ENCODE data around the gene ATP5ME.

ATP5ME gene

DNA sequence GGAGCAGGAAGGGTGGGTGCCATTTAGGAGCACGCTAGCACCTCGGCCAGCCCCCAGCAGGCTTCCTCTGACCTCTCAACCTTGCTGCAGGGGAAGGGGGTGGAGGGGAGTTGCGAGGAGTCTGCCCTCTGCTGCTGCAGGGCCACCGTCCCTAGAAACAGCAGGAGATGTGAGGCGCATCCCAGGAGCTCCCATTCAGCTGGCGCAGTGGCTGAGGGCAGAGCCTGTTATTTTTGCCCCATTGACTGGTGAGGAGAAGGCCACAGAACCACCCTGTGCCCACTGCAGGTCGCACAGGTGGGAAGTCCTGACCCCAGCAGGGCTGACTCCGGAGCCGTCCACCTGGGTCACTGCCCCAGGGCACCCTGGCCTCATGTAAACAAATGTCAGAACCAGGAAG, 40.7 kb downstream of the ATP5ME start:
- DNase-seq (ENCODE audit: low read depth) = no peak

DNA sequence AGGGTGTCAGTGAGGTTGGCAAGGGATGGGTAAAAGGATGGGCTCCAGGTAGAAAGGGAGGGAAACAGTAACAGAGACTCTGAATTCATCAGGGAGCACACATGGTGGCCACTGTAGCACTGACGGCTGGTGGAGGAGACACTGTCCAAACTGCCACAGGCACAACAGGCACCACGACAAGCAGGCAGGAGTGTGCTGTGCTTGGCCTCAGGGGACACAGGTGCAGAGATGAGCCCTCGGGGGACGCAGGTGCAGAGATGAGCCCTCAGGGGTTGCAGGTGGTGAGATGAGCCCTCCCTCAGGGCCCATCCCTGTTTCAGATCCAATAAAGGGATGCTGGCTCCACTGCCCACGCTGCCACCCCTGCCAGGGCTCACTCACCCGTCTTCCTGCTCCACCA, 41.1 kb downstream of the ATP5ME start:
- no peak for DNase-seq (ENCODE audit: low read depth)

DNA sequence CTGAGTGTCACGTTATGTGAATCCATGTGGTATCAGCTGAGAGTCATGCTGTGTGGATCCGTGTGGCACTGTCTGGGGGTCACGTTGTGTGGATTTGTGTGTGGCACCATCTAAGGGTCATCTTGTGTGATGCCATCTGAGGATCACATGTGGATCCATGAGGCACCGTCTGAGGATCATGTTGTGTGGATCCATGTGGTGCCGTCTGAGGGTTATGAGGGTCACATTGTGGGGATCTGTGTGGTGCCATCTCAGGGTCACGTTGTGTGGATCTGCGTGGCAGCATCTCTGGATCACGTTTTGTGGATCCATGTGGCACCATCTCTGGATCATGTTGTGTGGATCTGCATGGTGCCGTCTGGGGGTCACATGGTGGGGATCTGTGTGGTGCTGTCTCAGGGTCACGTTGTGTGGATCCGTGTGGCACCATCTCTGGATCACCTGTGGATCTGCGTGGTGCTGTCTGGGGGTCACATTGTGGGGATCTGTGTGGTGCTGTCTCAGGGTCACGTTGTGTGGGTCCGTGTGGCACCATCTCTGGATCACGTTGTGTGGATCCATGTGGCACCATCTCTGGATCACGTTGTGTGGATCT, 41.8 kb downstream of the ATP5ME start:
- no peak for DNase-seq (ENCODE audit: low read depth)

DNA sequence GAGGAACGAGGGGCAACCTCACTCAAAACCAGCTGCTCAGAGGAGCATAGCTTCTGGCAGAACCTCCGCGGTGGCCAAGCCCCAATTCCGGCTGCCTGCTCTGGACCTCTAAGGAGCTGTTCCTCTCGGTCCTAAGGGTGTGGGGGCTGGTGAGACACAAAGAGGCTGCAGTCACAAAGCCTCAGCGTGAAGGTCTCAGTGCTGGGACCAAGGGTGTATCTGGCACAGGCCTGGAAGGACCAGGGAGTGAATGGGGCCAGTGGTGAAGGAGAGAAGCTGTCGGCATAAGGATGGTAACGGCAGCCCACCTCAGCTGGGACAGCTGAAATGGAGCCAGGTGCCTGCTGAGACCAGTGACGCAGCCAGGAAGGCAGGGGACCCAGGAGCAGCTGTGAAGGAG, 43.4 kb downstream of the ATP5ME start:
- no peak for DNase-seq (ENCODE audit: low read depth)

DNA sequence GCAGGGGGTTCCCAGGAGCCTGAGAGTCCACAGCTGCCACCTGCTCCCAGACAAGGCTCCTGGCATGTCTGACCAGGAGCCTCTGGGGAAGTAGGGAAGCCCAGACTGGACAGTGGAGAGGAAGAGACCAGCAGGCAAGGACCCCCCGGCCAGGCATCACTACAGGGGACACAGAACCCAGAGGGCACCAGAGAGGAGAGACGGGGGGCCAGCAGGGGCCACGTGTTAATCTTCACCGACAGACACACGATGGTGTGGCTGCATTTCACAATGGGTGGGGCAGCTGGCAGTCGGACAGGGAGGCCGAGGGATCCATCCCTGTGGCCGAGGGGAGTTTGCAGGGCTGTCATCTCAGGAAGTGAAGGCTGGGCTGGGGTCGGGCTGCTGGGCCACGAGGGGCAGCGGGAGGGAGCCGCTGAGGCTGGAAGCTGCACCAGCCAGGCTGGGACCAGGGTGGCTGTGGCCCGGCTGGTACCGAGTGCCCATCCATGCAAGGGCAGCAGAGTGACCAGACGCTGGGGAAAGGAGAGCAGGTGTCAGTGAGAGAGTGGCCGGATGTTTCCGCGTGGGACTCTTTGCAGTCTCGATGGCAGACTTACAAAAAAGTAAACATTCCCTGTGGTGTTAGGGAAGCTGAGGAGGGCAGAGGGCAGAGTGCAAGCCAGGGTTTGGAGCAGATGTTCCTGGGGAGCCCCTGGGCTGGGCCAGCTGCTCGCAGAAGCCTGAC, 44.0 kb downstream of the ATP5ME start:
- DNase-seq (ENCODE audit: low read depth) = no peak

DNA sequence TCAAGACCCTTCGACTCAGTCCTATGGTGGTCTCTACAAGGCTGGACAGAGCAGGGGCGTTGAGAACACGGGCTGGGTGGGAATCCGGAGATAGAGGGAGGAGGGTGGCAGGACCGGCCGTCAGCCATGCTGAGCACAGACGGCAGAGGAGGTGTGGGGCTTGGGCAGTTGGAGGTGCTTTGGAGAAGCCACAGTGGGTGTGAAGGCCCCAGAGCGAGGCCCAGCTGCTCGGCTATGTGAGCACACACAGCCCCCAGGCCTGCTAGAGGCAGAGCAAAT, 44.5 kb downstream of the ATP5ME start:
- DNase-seq (ENCODE audit: low read depth) = no peak

DNA sequence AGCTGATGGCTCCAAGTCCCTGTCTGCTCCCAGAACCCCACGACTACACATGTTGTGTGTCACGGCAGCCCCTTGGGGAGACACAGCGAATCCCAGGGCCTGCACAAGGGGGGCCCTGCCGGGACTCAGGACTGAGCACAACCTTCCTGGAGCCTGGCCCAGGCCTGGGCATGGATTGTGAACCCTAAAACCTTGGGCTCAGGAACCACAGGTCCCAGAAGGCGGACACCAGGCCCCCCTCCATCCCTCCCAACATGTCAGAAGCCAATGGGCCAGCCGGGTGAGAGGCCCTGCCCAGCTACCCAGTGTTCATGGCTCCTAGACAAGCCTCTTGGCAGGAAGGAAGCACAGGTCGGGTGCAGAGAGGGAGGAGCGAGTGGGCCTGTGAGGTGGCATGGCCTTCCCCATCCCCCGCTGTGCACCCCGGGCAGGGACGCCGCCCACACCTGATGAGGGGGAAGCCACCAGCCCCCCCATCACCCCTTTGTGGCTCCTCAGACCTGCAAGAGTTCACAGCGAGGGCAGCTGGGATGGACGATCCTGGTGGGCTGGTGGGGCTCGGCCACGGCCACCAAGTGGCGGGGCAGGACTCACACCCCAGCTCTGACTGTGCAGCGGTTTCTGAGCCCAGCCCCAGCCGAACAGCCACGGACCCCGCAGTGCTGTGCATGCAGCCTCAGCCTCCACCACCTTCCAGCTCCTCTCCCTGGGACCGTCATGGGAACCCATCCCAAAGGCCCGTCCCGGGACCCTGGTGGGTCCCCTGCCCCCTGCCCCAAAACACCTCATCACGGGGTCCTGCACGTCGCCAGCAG, 45.0 kb downstream of the ATP5ME start:
- no peak for DNase-seq (ENCODE audit: low read depth)

DNA sequence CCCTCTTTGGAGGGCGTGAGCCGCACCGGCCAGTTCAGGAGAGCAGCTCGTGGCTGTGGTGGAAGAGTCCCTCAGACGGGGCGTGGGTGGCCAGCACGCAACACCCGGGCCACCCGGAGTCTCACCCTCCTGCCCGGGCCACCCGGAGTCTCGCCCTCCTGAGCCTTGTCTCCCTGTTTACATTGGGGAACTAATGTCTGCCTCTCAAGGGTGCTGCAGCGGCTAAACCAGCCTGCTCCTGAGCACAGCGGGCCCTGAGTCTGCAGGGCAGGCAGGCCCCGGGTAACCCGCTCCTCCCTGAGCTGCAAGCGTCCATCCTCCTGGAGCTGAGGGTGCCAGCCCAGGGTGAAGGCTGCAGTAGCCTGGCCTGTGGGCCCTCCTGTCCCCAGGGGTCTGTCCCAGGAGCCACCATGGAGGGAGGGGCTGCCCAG, 45.8 kb downstream of the ATP5ME start:
- DNase-seq (ENCODE audit: low read depth) = no peak

DNA sequence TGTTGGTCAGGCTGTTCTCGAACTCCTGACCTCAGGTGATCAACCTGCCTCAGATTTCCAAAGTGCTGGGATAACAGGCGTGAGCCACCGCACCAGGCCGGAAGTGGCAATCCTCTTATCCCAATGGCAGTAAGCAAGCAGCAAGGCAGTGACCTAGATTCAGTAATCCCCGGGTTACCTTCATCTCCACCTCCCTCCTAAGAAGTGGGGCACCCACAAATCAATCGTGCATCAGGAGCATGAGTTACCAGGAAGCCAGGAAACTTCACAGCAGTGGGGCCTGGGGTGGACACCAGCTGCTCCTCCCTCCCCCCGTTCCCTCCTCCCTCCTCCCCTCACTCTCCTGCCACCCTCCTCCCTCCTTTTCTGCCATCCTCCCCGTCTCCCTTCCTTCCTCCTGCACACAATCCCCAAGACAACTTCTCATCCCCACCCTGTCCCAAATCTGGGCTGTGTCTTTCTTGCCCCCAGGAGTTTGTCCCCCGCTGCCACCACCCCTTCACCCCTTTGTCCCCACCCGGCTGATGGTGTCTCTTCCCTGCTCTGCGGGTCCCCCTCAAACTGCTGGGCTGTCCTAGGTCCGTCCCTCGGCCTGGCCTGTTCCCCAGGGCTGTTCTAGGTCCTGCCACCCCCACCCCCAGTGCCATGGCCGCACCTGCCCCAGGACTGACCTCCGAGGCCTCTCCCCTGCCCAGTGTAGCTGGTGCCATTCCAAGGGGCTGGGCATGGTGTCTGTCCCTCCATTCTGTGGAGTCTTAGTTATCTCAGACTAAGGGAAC, 46.5 kb downstream of the ATP5ME start:
- no peak for DNase-seq (ENCODE audit: low read depth)

DNA sequence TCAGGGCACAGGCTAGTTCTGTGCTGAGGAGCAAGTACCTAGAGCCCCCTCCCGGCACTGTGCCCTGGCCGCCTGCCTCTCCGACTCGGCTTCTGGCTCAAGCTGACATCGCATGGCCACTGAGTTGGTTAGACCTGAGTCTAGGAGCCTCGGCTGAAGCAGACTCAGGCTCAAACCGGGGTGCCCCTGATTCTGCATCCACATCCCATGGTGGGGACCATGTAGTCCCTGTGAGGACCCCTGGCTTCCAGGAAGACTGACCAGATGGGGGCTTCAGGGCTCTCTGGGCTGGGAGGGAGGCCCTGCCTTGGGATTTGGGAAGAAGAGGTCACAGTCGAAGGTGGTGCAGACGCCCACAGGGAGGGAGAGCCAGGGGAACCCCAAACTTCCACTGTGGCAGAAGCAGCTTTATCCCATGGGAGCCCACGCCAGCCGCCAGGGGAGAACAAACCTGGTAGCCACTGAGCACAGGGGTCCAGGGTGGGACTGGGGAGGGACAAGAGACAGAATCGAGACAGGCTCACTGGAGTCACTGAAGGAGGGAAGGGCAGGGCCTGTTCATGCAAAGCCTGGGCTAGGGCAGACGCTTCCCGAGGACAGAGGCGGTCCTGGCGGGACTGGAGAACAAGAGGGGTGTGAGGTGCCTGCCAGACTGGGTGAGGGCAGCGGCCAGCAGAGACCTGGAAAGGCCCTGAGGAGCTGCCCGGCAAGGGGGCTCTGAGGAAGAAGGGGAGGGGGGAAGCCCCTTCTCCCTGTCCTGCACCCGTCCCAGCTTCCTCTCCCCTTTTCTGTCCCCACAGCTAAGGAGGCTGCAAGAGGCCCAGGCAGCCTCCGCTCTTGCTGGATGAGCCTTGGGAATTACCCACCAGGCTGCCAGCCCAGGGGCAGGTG, 47.6 kb downstream of the ATP5ME start:
- no peak for DNase-seq (ENCODE audit: low read depth)

DNA sequence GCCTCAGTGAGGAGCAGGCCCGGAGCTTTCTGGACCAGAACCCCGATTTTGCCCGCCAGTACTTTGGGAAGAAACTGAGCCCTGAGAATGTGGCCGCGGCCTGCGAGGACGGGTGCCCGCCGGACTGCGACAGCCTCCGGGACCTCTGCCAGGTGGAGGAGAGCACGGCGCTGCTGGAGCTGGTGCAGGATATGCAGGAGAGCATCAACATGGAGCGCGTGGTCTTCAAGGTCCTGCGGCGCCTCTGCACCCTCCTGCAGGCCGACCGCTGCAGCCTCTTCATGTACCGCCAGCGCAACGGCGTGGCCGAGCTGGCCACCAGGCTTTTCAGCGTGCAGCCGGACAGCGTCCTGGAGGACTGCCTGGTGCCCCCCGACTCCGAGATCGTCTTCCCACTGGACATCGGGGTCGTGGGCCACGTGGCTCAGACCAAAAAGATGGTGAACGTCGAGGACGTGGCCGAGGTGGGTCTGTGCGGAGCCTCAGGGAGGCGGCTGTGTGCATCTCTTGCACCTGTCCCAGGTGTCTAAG, 48.4 kb downstream of the ATP5ME start:
- DNase-seq (ENCODE audit: low read depth) = no peak

DNA sequence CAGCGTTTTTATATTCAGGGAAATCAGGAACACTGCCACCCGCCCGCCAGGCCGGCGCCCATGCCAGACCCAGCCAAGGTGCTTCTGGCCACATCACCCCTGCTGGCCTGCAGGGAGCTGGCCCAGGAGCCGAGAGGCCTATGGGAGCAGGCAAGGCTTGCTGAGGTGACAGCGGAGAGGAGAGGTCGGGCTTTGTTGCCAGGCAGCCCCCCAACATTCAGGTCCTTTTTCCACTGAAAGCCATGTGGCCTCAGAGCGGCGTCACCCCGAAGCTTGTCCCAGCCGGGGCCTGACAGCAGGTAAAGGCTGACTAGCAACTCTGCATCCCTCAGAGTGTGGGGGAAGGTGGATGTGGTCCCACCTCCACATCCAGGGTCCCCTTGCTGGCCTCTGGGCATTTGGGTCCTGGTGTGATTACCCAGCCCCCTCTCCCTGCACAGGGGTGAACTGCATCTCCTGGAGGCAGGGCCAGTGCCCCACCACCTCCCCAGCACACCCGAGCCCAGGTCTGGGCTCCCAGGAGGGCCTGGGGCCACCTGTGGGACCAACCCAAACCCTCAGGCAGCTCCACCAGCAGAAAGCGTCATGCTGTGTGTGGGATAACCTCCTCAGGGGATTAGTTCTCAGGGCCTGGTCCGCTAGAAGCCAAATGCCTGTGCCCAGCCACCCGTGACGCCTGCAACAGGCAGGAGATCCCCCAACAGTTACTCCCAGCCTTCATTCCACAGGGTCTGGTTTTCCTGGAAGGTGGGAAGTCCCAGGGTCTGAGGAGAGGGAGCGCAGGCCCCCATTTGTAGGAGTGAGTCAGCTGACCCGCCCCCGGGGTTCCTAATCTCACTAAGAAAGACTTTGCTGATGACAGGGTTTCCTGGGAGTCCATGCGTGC, 49.1 kb downstream of the ATP5ME start, which contains the start of gene PDE6B:
Gene PDE6B, plus strand, starts transcription at position 869 of the 886 bp plus-strand sequence. CDS start 54 bp downstream, outside the sequence.
- no peak for DNase-seq (ENCODE audit: low read depth)

DNA sequence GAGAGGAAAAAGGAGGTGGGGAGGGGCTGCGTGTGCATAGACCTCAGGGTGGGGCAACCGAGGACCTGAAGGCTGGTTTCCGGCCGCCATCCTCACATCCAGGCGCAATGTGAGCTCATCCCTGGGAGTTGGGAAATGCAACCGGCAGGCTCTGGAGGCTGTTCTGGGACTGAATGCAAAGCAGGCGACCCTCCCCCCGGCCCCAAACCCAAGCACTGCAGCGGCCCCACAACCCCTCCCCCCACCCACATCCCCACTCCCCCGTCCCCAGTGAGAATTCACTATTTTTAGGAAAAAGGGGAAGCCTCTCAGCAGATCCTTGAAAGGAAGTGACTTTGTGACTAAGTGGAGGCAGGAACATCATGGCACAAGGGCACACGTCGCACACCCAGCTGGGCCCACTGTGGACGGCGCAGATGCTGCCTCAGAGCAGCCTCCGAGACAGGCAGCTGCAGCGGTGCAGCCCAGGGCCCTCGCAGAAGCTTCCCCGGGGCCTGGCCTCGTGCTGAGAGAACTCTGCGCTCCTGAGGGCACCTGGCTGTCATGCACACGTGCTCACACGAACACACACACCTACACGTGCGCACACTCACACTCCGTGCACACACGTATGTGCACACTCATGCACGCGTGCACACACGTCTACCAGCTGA, 50.0 kb downstream of the ATP5ME start:
- no peak for DNase-seq (ENCODE audit: low read depth)

DNA sequence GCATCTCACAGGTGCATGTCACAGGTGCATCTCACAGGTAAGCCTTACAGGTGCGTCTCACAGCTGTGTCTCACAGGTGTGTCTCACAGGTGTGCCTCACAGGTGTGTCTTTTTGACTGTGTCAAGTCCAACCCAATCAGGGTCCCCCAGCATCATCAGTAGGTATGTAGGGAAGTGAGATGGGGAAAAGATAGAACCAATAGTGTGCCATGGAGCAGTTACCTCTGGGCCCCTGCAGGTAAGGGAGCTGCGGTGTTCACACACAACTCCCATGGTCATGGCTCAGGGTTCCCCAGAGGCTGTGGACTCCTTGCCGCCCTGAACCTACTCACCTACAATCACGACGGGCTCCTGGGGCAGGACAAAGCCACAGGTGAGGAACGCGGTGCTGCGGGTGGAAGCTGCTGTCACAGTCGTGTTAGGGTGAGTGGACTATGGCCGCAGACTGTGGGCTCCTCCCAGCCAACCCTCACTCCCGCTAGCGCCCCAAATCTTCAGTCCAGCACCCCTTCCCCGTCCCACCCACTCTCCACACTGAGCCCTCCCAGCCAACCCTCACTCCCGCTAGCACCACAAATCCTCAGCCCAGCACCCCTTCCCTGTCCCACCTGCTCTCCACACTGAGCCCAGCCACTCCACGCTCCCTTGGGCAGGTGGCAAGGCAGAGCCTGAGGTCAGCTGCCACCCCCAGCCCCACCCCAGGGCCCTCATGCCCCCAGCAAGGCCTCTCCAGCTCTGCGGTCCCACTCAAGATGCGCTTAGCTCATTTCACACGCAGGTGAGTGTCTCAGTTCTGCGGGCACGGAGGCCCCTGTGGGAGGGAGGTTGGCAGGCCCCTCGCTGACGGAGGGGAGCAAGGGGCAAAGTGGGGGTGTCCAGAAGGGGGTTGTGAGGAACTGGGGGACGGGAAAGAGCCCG, 50.8 kb downstream of the ATP5ME start:
- no peak for DNase-seq (ENCODE audit: low read depth)

Measured in activated T-cell treated with anti-CD3 and anti-CD28 coated beads for 24 hours (primary cell).